Effector CD4-positive, alpha-beta T cell (primary cell): Measurements from ENCODE around the gene COL25A1.
"Not testable (repeated sequence)": the region's sequence is repeated elsewhere in the genome, so short reads cannot be mapped to it uniquely, and the experiment has no call there.

ENCODE experiments used
- DNase-seq: peaks from one replicate; pipeline ENCODE4 v3.0.0-alpha.2; 2020

Gene COL25A1

GRCh38 chr4:108943371-108943770 is 359.1 kb downstream of the COL25A1 start:
- DNase-seq: no peak

- no peak for DNase-seq
These were observed 360.5 kb downstream of the COL25A1 start for GRCh38 chr4:108941904-108942430.

GRCh38 chr4:108940634-108941033 is 361.8 kb downstream of the COL25A1 start:
- no peak for DNase-seq

GRCh38 chr4:108940149-108940548 is 362.3 kb downstream of the COL25A1 start:
- DNase-seq: no peak

GRCh38 chr4:108937066-108937465 is 365.4 kb downstream of the COL25A1 start:
- no peak for DNase-seq

- DNase-seq: not testable (repeated sequence)
These were observed 368.5 kb downstream of the COL25A1 start for GRCh38 chr4:108933925-108934324.

GRCh38 chr4:108933046-108933445 is 369.4 kb downstream of the COL25A1 start:
- DNase-seq: no peak

- DNase-seq: no peak
These were observed 370.5 kb downstream of the COL25A1 start for GRCh38 chr4:108931926-108932325.

- no peak for DNase-seq
These were observed 372.3 kb downstream of the COL25A1 start for GRCh38 chr4:108930186-108930585.

GRCh38 chr4:108926781-108927180 is 375.7 kb downstream of the COL25A1 start:
- no peak for DNase-seq

GRCh38 chr4:108926061-108926460 is 376.4 kb downstream of the COL25A1 start:
- no peak for DNase-seq

GRCh38 chr4:108922191-108922590 is 380.3 kb downstream of the COL25A1 start:
- no peak for DNase-seq

- no peak for DNase-seq
These were observed 381.9 kb downstream of the COL25A1 start for GRCh38 chr4:108920395-108921087.

- DNase-seq: no peak
These were observed 383.1 kb downstream of the COL25A1 start for GRCh38 chr4:108919226-108919893.

GRCh38 chr4:108917255-108917654 is 385.2 kb downstream of the COL25A1 start:
- no peak for DNase-seq

- no peak for DNase-seq
These were observed 385.8 kb downstream of the COL25A1 start for GRCh38 chr4:108916638-108917037.

- no peak for DNase-seq
These were observed 395.5 kb downstream of the COL25A1 start for GRCh38 chr4:108906866-108907367.

- DNase-seq: no peak
These were observed 396.5 kb downstream of the COL25A1 start for GRCh38 chr4:108906006-108906405.

- no peak for DNase-seq
These were observed 398.8 kb downstream of the COL25A1 start for GRCh38 chr4:108903464-108904221.

GRCh38 chr4:108902769-108903168 is 399.7 kb downstream of the COL25A1 start:
- DNase-seq: no peak

GRCh38 chr4:108901291-108901690 is 401.2 kb downstream of the COL25A1 start:
- DNase-seq: no peak

- DNase-seq: no peak
These were observed 402.4 kb downstream of the COL25A1 start for GRCh38 chr4:108900018-108900580.

- no peak for DNase-seq
These were observed 409.0 kb downstream of the COL25A1 start for GRCh38 chr4:108893468-108893867.
